Sigmoid colon (tissue), 7 donors: ENCODE data around the gene DCUN1D2. TPM values are rescaled to one million over a fixed set of nuclear protein-coding genes. Genes with fewer than 3 reads are reported as not detected.
A peak's percentile ranks its signal among the peaks of the same experiment; 100 is the strongest.

Source experiments
- DNase-seq: peaks from one replicate; pipeline ENCODE4 v3.0.0-alpha.2; 2019
- H3K27ac ChIP-seq, 4 donors: fragments of 200-600 bp; sonication (generic); one replicate each; pipeline ENCODE4 v1.5.1; 2016 to 2019; ENCODE audit warnings: mild to moderate bottlenecking in 1 of 4
- H3K27me3 ChIP-seq, 3 donors: fragments of 200-600 bp; sonication (generic); one replicate each; pipeline ENCODE4 v1.5.1; 2019; ENCODE audit warnings: mild to moderate bottlenecking in 1 of 3
- H3K36me3 ChIP-seq, 4 donors: fragments of 200-600 bp; sonication (generic); one replicate each; pipeline ENCODE4 v1.5.1; 2016 to 2019
- H3K4me1 ChIP-seq, 4 donors: fragments of 200-600 bp; sonication (generic); one replicate each; pipeline ENCODE4 v1.5.1; 2017 to 2019
- H3K4me3 ChIP-seq, 4 donors: fragments of 200-600 bp; sonication (generic); one replicate each; pipeline ENCODE4 v1.5.1; 2017 to 2019; ENCODE audit warnings: mild to moderate bottlenecking in 2 of 4, moderate library complexity in 1 of 4
- H3K9me3 ChIP-seq, 4 donors: fragments of 200-600 bp in 3 of 4; sonication (generic) in 3 of 4; one replicate each; pipeline versions ENCODE4 v1.5.1 to v1.6.1; 2013 to 2019
- EP300 ChIP-seq, 4 donors: sonication (generic); formaldehyde crosslinking; IDR thresholded peaks; one replicate each; pipeline ENCODE4 v1.6.1; 2017; ENCODE audit warnings: antibody characterized with exemption in 4 of 4
- POLR2A ChIP-seq, 2 donors: fragments of 450-650 bp; IDR thresholded peaks; one replicate each; pipeline ENCODE4 v1.6.1; 2016; ENCODE audit warnings: antibody characterized with exemption in 2 of 2, mild to moderate bottlenecking in 2 of 2, moderate library complexity in 2 of 2
- POLR2AphosphoS5 ChIP-seq, 4 donors: sonication (generic); formaldehyde crosslinking; IDR thresholded peaks; one replicate each; pipeline ENCODE4 v1.6.1; 2017; ENCODE audit warnings: antibody characterized with exemption in 4 of 4
- WGBS, 2 donors: extraction: QIAGEN DNeasy Blood & Tissue Kit; methylation state at CpG; one replicate each; pipeline ENCODE4 v1.1.7; 2013; 5-methylcytosine and 5-hydroxymethylcytosine counted together
- intact Hi-C: fragments of 100-400 bp; cut with DNase I; formaldehyde crosslinking; loops from one replicate; pipeline ENCODE4 v1.15.1; 2023
- polyA plus RNA-seq, 3 donors: library from polyadenylated mRNA; stranded (reverse); fragments of 200-250 nt; gene quantifications; one replicate each; pipeline ENCODE4 v1.2.3, GENCODE V29; 2013
- total RNA-seq, 4 donors: library from RNA; depleted of rRNA; stranded (reverse); fragments of >200 nt; gene quantifications; one replicate each; pipeline ENCODE4 v1.1.0, GENCODE V29; 2016
- TF ChIP-seq, protein P1 (sequence below), 4 experiments: fragments of 450-650 bp in 3 of 4; fragments of 200-600 bp in 1 of 4; IDR thresholded peaks; one replicate each; pipeline ENCODE4 v1.5.1; 2016 to 2019; ENCODE audit warnings: antibody characterized with exemption in 4 of 4, mild to moderate bottlenecking in 3 of 4, moderate library complexity in 2 of 4
- donor health status: healthy with polysubstance abuse.
- donor health status: Bipolar disorder and iron deficiency.
- donor health status: healthy.

The DCUN1D2 gene
- total and polyA plus RNA-seq, 7 donors = 6.6 to 33.0 (median 20.6) TPM

DNA sequence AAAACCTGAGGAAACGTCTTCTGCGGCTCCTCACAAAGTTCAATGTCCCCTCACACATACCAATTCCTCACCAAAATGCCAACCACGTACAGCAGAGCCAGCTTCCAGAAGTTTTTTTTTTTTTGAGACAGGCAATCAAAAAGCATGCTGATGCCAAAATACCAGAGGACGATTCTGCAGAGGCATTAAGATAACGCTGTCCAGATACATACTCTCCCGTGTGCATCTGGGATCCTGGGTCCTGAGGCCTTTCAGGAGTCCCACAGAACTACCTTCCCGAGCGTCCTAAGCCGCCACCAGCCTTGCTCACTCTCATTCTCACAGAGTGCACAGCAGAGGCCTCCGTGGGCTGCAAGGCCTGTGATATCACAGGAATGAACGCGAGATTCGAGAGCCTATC lies 5.0 kb downstream of the DCUN1D2 start:
- intact Hi-C loops = no loop called here
- H3K4me3 ChIP-seq = no peak overlapping the region
- H3K36me3 ChIP-seq = no peaks in the 10 kb centered on the region
- TF ChIP-seq EP300 (IDR thresholded peaks at IDR 0.05) = no peak
- TF ChIP-seq, protein P1, sequence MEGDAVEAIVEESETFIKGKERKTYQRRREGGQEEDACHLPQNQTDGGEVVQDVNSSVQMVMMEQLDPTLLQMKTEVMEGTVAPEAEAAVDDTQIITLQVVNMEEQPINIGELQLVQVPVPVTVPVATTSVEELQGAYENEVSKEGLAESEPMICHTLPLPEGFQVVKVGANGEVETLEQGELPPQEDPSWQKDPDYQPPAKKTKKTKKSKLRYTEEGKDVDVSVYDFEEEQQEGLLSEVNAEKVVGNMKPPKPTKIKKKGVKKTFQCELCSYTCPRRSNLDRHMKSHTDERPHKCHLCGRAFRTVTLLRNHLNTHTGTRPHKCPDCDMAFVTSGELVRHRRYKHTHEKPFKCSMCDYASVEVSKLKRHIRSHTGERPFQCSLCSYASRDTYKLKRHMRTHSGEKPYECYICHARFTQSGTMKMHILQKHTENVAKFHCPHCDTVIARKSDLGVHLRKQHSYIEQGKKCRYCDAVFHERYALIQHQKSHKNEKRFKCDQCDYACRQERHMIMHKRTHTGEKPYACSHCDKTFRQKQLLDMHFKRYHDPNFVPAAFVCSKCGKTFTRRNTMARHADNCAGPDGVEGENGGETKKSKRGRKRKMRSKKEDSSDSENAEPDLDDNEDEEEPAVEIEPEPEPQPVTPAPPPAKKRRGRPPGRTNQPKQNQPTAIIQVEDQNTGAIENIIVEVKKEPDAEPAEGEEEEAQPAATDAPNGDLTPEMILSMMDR (IDR thresholded peaks at IDR 0.05) = no peak
- TF ChIP-seq POLR2AphosphoS5 (IDR thresholded peaks at IDR 0.05) = peak in 1 of 4 donors; percentile 47
- no peak for TF ChIP-seq POLR2A (IDR thresholded peaks at IDR 0.05)
- no peak for DNase-seq
- WGBS, 2 donors = 92 to 93% methylated on average over 13 of the region's 13 CpGs
- peak overlapping the region in 2 of 4 donors; percentile 47 to 52 for H3K27ac ChIP-seq
- no peaks in the 10 kb centered on the region for H3K9me3 ChIP-seq
- H3K4me1 ChIP-seq = peaks cover 0 to 81% (median 46%) of the 10 kb centered on the region in 4 donors
- H3K27me3 ChIP-seq = no peaks in the 10 kb centered on the region

DNA sequence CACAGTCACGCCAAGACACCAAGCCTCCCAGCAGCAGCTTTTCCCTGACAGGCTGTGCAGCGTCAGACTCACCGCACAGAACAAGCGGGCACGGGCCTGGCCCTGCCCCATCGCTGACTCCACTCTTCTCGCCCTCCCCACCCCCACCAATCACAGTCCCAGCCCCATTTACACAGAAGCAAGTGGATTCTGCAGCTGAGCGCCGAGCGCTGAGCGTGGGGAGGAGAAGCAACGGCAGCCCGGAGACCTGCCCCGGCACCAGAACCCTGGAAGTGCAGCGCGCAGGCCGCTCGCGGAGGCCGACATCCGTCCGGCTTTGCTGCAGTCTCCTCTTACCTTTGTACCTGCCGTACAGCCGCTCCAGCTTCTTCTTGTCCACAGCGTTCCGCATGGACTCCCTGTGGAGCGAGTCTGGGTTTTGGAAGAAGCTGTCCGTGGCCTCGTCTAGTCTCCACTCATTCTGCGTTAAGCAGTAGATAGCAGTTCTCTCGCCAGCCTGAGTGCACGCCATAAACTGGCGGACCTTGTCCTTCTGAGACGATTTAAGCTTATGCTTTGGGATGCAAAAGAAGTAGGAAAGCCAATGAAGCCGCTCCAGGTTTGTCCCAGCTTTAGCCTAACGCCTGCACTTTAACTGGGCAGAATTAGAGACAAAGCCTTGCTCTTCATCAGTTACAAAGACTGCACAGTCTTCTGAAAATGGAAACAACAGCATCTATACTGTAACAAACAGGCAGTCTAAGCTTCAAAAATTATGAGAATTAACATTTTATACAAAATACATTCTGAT lies 6.8 kb downstream of the DCUN1D2 start:
- 93 to 95% methylated on average over 36 of the region's 36 CpGs for WGBS, 2 donors
- intact Hi-C loops = no loop called here
- peaks cover 0 to 17% (median 2%) of the 10 kb centered on the region in 4 donors for H3K36me3 ChIP-seq
- H3K4me1 ChIP-seq = peaks cover 0 to 68% (median 34%) of the 10 kb centered on the region in 4 donors
- TF ChIP-seq POLR2A (IDR thresholded peaks at IDR 0.05) (no peak), POLR2AphosphoS5 (IDR thresholded peaks at IDR 0.05) (no peak), EP300 (IDR thresholded peaks at IDR 0.05) (no peak)
- TF ChIP-seq, protein P1 (IDR thresholded peaks at IDR 0.05) = no peak
- H3K27ac ChIP-seq = peak overlapping the region in 3 of 4 donors; percentile 22 to 55 (median 52)
- no peaks in the 10 kb centered on the region for H3K27me3 ChIP-seq
- H3K9me3 ChIP-seq = no peaks in the 10 kb centered on the region
- no peak for DNase-seq
- peak overlapping the region in 1 of 4 donors; percentile 11 for H3K4me3 ChIP-seq

DNA sequence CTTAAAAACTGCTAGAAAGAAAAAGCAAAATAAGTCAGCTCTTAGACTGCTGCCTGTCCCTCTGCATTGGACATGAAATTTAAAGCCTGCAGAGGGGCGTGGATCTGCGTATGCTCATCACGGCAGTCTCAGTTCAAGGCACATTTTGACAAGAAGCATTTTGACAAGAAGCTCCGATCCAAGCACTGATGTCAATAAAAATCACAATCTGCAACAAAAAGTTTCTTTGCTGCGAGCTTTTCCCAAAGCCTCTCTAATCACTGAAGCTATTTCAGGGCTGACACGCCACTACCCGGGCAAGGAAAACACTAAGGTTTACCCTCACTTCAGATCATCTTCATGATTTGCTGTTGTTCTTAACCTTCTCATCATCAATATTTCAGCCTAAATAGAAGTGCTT lies 7.4 kb downstream of the DCUN1D2 start:
- Histone ChIP-seq H3K27me3 (no peaks in the 10 kb centered on the region), H3K9me3 (no peaks in the 10 kb centered on the region), H3K36me3 (peaks cover 0 to 23% (median 2%) of the 10 kb centered on the region in 4 donors), H3K4me3 (no peak overlapping the region), H3K27ac (peak overlapping the region in 3 of 4 donors; percentile 22 to 55 (median 52)), H3K4me1 (peaks cover 0 to 62% (median 31%) of the 10 kb centered on the region in 4 donors)
- 95 to 96% methylated on average over 7 of the region's 7 CpGs for WGBS, 2 donors
- no peak for TF ChIP-seq POLR2AphosphoS5 (IDR thresholded peaks at IDR 0.05)
- TF ChIP-seq POLR2A (IDR thresholded peaks at IDR 0.05) = no peak
- no peak for TF ChIP-seq EP300 (IDR thresholded peaks at IDR 0.05)
- DNase-seq = no peak
- intact Hi-C loops = no loop called here

DNA sequence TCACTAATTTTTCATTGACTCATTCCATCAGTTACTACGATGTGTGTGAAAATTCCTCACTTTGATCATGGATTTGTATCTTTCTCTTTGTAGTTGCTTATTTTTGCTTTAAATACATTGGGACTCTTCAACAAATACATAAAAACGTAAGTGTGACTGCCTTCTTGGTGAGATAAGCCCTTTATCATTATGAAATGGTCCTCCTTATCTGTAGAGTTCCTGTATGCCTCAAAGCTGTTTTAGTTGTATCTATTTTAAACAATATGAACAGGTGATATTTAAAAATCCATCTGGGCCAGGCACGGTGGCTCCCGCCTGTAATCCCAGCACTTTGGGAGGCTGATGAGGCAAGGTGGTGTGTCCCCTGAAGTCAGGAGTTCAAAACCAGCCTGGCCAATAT lies 11.3 kb downstream of the DCUN1D2 start:
- Histone ChIP-seq H3K27ac (no peak overlapping the region), H3K4me3 (no peak overlapping the region), H3K4me1 (peaks cover 0 to 24% (median 7%) of the 10 kb centered on the region in 4 donors), H3K36me3 (peaks cover 0 to 58% (median 18%) of the 10 kb centered on the region in 4 donors), H3K27me3 (no peaks in the 10 kb centered on the region), H3K9me3 (no peaks in the 10 kb centered on the region)
- intact Hi-C loops = no loop called here
- TF ChIP-seq EP300 (IDR thresholded peaks at IDR 0.05) (no peak), POLR2A (IDR thresholded peaks at IDR 0.05) (no peak)
- no peak for DNase-seq
- 82 to 93% methylated on average over 4 of the region's 4 CpGs for WGBS, 2 donors

DNA sequence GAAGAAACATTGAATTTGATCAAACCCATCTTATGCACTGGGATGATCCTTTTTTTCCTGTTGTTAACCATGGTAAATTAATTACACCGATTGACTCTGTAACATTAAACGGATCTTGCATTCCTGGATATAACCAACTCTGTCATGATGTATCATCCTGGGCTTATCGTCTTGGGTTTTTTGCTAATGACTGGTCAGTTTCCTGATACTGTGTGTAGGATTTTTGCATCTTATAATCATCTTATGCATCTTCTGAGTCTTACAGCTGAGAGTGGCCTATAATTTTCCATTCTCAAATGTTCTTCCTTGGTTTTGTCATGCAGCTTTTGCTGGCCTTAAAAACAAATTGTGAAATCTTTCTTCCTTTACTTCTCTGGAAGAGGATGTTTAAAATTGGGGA lies 12.8 kb downstream of the DCUN1D2 start:
- intact Hi-C loops = no loop called here
- H3K27me3 ChIP-seq = no peaks in the 10 kb centered on the region
- no peak for DNase-seq
- TF ChIP-seq EP300 (IDR thresholded peaks at IDR 0.05) = no peak
- TF ChIP-seq, protein P1 (IDR thresholded peaks at IDR 0.05) = no peak
- H3K36me3 ChIP-seq = peaks cover 0 to 69% (median 20%) of the 10 kb centered on the region in 4 donors
- no peak overlapping the region for H3K4me3 ChIP-seq
- WGBS, 2 donors = 98 to 99% methylated on average over 3 of the region's 3 CpGs
- peaks cover 0 to 9% (median 0%) of the 10 kb centered on the region in 4 donors for H3K4me1 ChIP-seq
- H3K27ac ChIP-seq = no peak overlapping the region
- no peaks in the 10 kb centered on the region for H3K9me3 ChIP-seq
